CD4-positive, CD25-positive, alpha-beta regulatory T cell (primary cell): ENCODE data around the gene PDZD2. TPM values are rescaled to one million over a fixed set of nuclear protein-coding genes. Genes with fewer than 3 reads are reported as not detected.

Source experiments
- ATAC-seq, 2 donors: fragments of 150-1000 bp; cut with Tn5 transposase; one replicate each; pipeline ENCODE4 v1.10.0; 2021; ENCODE audit warnings: low read depth in 2 of 2, moderate number of reproducible peaks in 2 of 2, moderate library complexity in 1 of 2
- DNase-seq, 3 donors: peaks; one replicate each; pipeline versions ENCODE4 v3.0.0 to v3.0.0-alpha.2; 2012 to 2022; ENCODE audit warnings: mixed read lengths in 1 of 3
- H3K27ac ChIP-seq: one replicate; pipeline ENCODE4 v1.7.0; 2013; ENCODE audit warnings: mild to moderate bottlenecking, low read length; ENCODE audit not compliant: insufficient read depth, poor library complexity, severe bottlenecking
- H3K27me3 ChIP-seq: one replicate; pipeline ENCODE4 v1.7.0; 2013; ENCODE audit warnings: low read length; ENCODE audit not compliant: control insufficient read depth, insufficient read depth
- H3K36me3 ChIP-seq: one replicate; pipeline ENCODE4 v1.7.0; 2013; ENCODE audit warnings: mild to moderate bottlenecking, low read length, moderate library complexity; ENCODE audit not compliant: control insufficient read depth, insufficient read depth
- H3K4me1 ChIP-seq: 2 replicates; pipeline ENCODE4 v1.7.0; 2013; ENCODE audit warnings: mild to moderate bottlenecking, low read length; ENCODE audit not compliant: insufficient read depth, control insufficient read depth, poor library complexity, severe bottlenecking
- H3K4me3 ChIP-seq: one replicate; pipeline ENCODE4 v1.7.0; 2013; ENCODE audit warnings: low read depth, mild to moderate bottlenecking, low read length, moderate library complexity
- H3K9me3 ChIP-seq, 2 experiments: 1 replicate in 1 of 2; 2 replicates in 1 of 2; pipeline ENCODE4 v1.7.0; 2013; ENCODE audit warnings: low read length in 2 of 2, mild to moderate bottlenecking in 1 of 2, moderate library complexity in 1 of 2; ENCODE audit not compliant: control insufficient read depth in 2 of 2
- H3K27ac Mint-ChIP-seq, 3 donors: one replicate each; pipeline ENCODE4 v1.8.0; 2020 to 2022; ENCODE audit warnings: mild to moderate bottlenecking in 3 of 3, mixed read lengths in 3 of 3, moderate library complexity in 2 of 3
- H3K27me3 Mint-ChIP-seq: one replicate; pipeline ENCODE4 v1.8.0; 2022; ENCODE audit warnings: mild to moderate bottlenecking, mixed read lengths
- H3K36me3 Mint-ChIP-seq: one replicate; pipeline ENCODE4 v1.8.0; 2020; ENCODE audit warnings: mixed read lengths
- H3K4me1 Mint-ChIP-seq, 4 donors: one replicate each; pipeline ENCODE4 v1.8.0; 2020 to 2022; ENCODE audit warnings: mixed read lengths in 4 of 4, mild to moderate bottlenecking in 1 of 4
- H3K4me3 Mint-ChIP-seq, 4 donors: one replicate each; pipeline ENCODE4 v1.8.0; 2020 to 2022; ENCODE audit warnings: mild to moderate bottlenecking in 4 of 4, mixed read lengths in 4 of 4, moderate library complexity in 3 of 4
- H3K9me3 Mint-ChIP-seq, 7 donors: one replicate each; pipeline ENCODE4 v1.8.0; 2020 to 2022; ENCODE audit warnings: mixed read lengths in 7 of 7, mild to moderate bottlenecking in 3 of 7, moderate library complexity in 2 of 7
- polyA plus RNA-seq, 4 donors: library from polyadenylated mRNA; unstranded; fragments of 300-500 nt; fragmentation: Illumina TruSeq; gene quantifications; one replicate each; pipeline ENCODE4 v1.2.3, GENCODE V29; 2021
- total RNA-seq: library from RNA; stranded (reverse); gene quantifications from one replicate; pipeline ENCODE4 v1.2.3, GENCODE V29; 2022

The PDZD2 gene
- total and polyA plus RNA-seq, 5 donors from 2014 or later = 0.06 to 1.3 (median 0.25) TPM

- H3K4me1 Mint-ChIP-seq = no peaks in the 10 kb centered on the region
- Histone ChIP-seq H3K9me3 (no peaks in the 10 kb centered on the region), H3K4me1 (no peaks in the 10 kb centered on the region), H3K36me3 (no peaks in the 10 kb centered on the region), H3K27me3 (no peaks in the 10 kb centered on the region), H3K27ac (no peak overlapping the region), H3K4me3 (no peak overlapping the region)
- no peak overlapping the region for H3K4me3 Mint-ChIP-seq
- H3K9me3 Mint-ChIP-seq = peaks cover 0 to 1% (median 0%) of the 10 kb centered on the region in 7 donors
- peaks cover 4% of the 10 kb centered on the region for H3K27me3 Mint-ChIP-seq
- no peak overlapping the region for H3K27ac Mint-ChIP-seq
- ATAC-seq (no peak), DNase-seq (no peak)
- no peaks in the 10 kb centered on the region for H3K36me3 Mint-ChIP-seq
Measured at GRCh38 chr5:31939151-31939550, 300.2 kb downstream of the PDZD2 start.

DNA sequence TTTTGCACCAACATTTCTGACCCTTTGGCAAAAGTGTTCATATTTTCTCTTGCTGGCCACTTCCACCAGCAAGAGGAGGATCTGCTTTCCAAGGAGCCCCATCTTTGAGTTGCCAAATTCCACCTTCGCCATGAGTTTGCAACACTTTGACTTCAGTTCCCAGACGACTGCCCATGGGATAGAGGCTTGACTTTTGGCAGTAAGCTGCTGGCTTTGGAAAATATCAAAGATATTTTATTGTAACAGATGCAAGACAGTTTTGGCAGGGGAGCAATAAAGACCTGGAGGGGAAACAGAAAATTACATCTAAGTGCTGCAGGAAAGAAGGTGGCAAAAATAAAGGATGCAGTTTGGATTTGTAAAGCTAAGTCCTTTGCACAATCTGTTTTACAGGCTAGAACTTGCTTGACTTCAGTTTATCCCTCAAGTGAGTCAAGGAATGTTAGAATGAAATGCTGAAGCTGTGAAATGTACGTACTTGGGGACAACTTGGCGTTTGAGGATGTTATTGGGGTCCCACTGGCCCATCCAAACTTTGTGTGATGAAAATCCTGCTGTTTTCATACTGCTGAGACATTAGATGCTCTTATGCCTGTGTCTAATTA is 302.3 kb downstream of the PDZD2 start:
- Histone ChIP-seq H3K27ac (no peak overlapping the region), H3K9me3 (no peaks in the 10 kb centered on the region), H3K36me3 (no peaks in the 10 kb centered on the region), H3K4me3 (no peak overlapping the region), H3K27me3 (no peaks in the 10 kb centered on the region), H3K4me1 (no peaks in the 10 kb centered on the region)
- H3K4me1 Mint-ChIP-seq = no peaks in the 10 kb centered on the region
- no peaks in the 10 kb centered on the region for H3K36me3 Mint-ChIP-seq
- DNase-seq (no peak), ATAC-seq (no peak)
- H3K27ac Mint-ChIP-seq = no peak overlapping the region
- H3K9me3 Mint-ChIP-seq = peaks cover 0 to 3% (median 0%) of the 10 kb centered on the region in 7 donors
- peaks cover 4% of the 10 kb centered on the region for H3K27me3 Mint-ChIP-seq
- H3K4me3 Mint-ChIP-seq = no peak overlapping the region

DNA sequence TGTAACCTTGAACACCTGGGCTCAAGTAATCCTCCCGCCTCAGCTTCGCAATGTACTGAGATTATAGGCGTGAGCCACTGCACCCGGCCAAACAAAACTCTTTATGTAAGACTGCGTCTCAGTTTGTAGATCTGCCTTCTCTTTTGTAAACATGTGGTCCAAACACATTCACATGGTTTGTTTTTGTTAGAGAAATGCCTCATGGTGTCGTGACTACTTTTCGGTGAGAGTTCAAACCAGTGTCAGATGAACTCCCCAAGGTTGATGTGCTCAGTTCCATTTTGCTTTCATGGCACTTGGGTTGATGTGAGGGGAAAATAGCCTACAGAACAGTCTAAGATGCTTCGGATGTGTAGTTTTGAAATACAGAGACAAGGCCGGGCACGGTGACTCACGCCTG is 303.6 kb downstream of the PDZD2 start:
- ATAC-seq (no peak), DNase-seq (no peak)
- no peaks in the 10 kb centered on the region for H3K36me3 Mint-ChIP-seq
- Histone ChIP-seq H3K36me3 (no peaks in the 10 kb centered on the region), H3K4me1 (no peaks in the 10 kb centered on the region), H3K9me3 (no peaks in the 10 kb centered on the region), H3K27me3 (no peaks in the 10 kb centered on the region), H3K4me3 (no peak overlapping the region), H3K27ac (no peak overlapping the region)
- H3K27ac Mint-ChIP-seq = no peak overlapping the region
- H3K4me1 Mint-ChIP-seq = no peaks in the 10 kb centered on the region
- H3K27me3 Mint-ChIP-seq = peaks cover 4% of the 10 kb centered on the region
- peaks cover 0 to 3% (median 0%) of the 10 kb centered on the region in 7 donors for H3K9me3 Mint-ChIP-seq
- no peak overlapping the region for H3K4me3 Mint-ChIP-seq

- Mint-ChIP-seq H3K4me1 (no peaks in the 10 kb centered on the region), H3K27me3 (no peaks in the 10 kb centered on the region), H3K27ac (no peak overlapping the region), H3K36me3 (no peaks in the 10 kb centered on the region), H3K4me3 (no peak overlapping the region), H3K9me3 (peaks cover 0 to 3% (median 0%) of the 10 kb centered on the region in 7 donors)
- ATAC-seq = no peak
- H3K36me3 ChIP-seq = no peaks in the 10 kb centered on the region
- H3K4me1 ChIP-seq = no peaks in the 10 kb centered on the region
- DNase-seq = no peak
- H3K27ac ChIP-seq = no peak overlapping the region
- H3K27me3 ChIP-seq = no peaks in the 10 kb centered on the region
- H3K4me3 ChIP-seq = no peak overlapping the region
- no peaks in the 10 kb centered on the region for H3K9me3 ChIP-seq
Measured at GRCh38 chr5:31944684-31945445, 305.9 kb downstream of the PDZD2 start.

- no peak for DNase-seq
- no peak overlapping the region for H3K4me3 Mint-ChIP-seq
- no peak for ATAC-seq
- H3K36me3 Mint-ChIP-seq = no peaks in the 10 kb centered on the region
- no peaks in the 10 kb centered on the region for H3K27me3 Mint-ChIP-seq
- H3K9me3 Mint-ChIP-seq = peaks cover 0 to 2% (median 0%) of the 10 kb centered on the region in 7 donors
- H3K27me3 ChIP-seq = no peaks in the 10 kb centered on the region
- H3K36me3 ChIP-seq = no peaks in the 10 kb centered on the region
- no peaks in the 10 kb centered on the region for H3K4me1 Mint-ChIP-seq
- H3K4me3 ChIP-seq = no peak overlapping the region
- no peaks in the 10 kb centered on the region for H3K4me1 ChIP-seq
- H3K27ac Mint-ChIP-seq = no peak overlapping the region
- H3K9me3 ChIP-seq = no peaks in the 10 kb centered on the region
- no peak overlapping the region for H3K27ac ChIP-seq
Measured at GRCh38 chr5:31948006-31948405, 309.1 kb downstream of the PDZD2 start.

GRCh38 chr5:31952067-31952466 is 313.1 kb downstream of the PDZD2 start:
- Mint-ChIP-seq H3K27ac (no peak overlapping the region), H3K4me3 (no peak overlapping the region), H3K36me3 (no peaks in the 10 kb centered on the region), H3K27me3 (no peaks in the 10 kb centered on the region), H3K9me3 (peaks cover 0 to 2% (median 0%) of the 10 kb centered on the region in 7 donors), H3K4me1 (no peaks in the 10 kb centered on the region)
- Histone ChIP-seq H3K4me3 (no peak overlapping the region), H3K9me3 (no peaks in the 10 kb centered on the region), H3K36me3 (no peaks in the 10 kb centered on the region), H3K27me3 (no peaks in the 10 kb centered on the region), H3K4me1 (no peaks in the 10 kb centered on the region), H3K27ac (no peak overlapping the region)
- DNase-seq = no peak
- no peak for ATAC-seq

- peaks cover 0 to 2% (median 0%) of the 10 kb centered on the region in 7 donors for H3K9me3 Mint-ChIP-seq
Measured at GRCh38 chr5:31954091-31954490, 315.2 kb downstream of the PDZD2 start.

GRCh38 chr5:31957151-31957550 is 318.2 kb downstream of the PDZD2 start:
- ATAC-seq = no peak
- H3K4me1 Mint-ChIP-seq = no peaks in the 10 kb centered on the region
- no peak overlapping the region for H3K4me3 ChIP-seq

More at GRCh38 chr5:31954091-31954490, 315.2 kb downstream of the PDZD2 start:
- Mint-ChIP-seq H3K36me3 (no peaks in the 10 kb centered on the region), H3K4me3 (no peak overlapping the region), H3K27ac (no peak overlapping the region), H3K4me1 (no peaks in the 10 kb centered on the region), H3K27me3 (no peaks in the 10 kb centered on the region)
- Histone ChIP-seq H3K4me1 (no peaks in the 10 kb centered on the region), H3K27ac (no peak overlapping the region), H3K9me3 (no peaks in the 10 kb centered on the region), H3K27me3 (no peaks in the 10 kb centered on the region), H3K4me3 (no peak overlapping the region), H3K36me3 (no peaks in the 10 kb centered on the region)
- ATAC-seq (no peak), DNase-seq (no peak)

More at GRCh38 chr5:31957151-31957550, 318.2 kb downstream of the PDZD2 start:
- no peaks in the 10 kb centered on the region for H3K9me3 ChIP-seq
- Mint-ChIP-seq H3K27me3 (peaks cover 12% of the 10 kb centered on the region), H3K9me3 (peaks cover 0 to 2% (median 0%) of the 10 kb centered on the region in 7 donors), H3K4me3 (no peak overlapping the region), H3K27ac (no peak overlapping the region), H3K36me3 (no peaks in the 10 kb centered on the region)
- no peaks in the 10 kb centered on the region for H3K27me3 ChIP-seq
- H3K27ac ChIP-seq = no peak overlapping the region
- no peaks in the 10 kb centered on the region for H3K36me3 ChIP-seq
- H3K4me1 ChIP-seq = no peaks in the 10 kb centered on the region
- no peak for DNase-seq
